NB4 (cell line): ENCODE results near the gene ZKSCAN5.

Source experiments
- MAX ChIP-seq: IDR thresholded peaks from 2 replicates; pipeline ENCODE4 v1.6.1; 2011; ENCODE audit warnings: low read depth, low read length
- TF ChIP-seq, protein P1 (sequence below): IDR thresholded peaks from one replicate; pipeline ENCODE4 v1.5.1; 2012; ENCODE audit warnings: low read depth, low read length

GRCh38 chr7:99490878-99491277 lies 13.6 kb upstream of the ZKSCAN5 start:
- TF ChIP-seq, protein P1, sequence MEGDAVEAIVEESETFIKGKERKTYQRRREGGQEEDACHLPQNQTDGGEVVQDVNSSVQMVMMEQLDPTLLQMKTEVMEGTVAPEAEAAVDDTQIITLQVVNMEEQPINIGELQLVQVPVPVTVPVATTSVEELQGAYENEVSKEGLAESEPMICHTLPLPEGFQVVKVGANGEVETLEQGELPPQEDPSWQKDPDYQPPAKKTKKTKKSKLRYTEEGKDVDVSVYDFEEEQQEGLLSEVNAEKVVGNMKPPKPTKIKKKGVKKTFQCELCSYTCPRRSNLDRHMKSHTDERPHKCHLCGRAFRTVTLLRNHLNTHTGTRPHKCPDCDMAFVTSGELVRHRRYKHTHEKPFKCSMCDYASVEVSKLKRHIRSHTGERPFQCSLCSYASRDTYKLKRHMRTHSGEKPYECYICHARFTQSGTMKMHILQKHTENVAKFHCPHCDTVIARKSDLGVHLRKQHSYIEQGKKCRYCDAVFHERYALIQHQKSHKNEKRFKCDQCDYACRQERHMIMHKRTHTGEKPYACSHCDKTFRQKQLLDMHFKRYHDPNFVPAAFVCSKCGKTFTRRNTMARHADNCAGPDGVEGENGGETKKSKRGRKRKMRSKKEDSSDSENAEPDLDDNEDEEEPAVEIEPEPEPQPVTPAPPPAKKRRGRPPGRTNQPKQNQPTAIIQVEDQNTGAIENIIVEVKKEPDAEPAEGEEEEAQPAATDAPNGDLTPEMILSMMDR = peak; percentile 10
- TF ChIP-seq MAX = no peak
